Hypothalamus (tissue), 51 donors: Measurements from ENCODE around the gene PPP2R5B.

ENCODE experiments used
- DNase-seq, 51 donors: peaks; one replicate each; lab custom pipeline; 2025; lab: John Stamatoyannopoulos, UW

Gene PPP2R5B

DNA sequence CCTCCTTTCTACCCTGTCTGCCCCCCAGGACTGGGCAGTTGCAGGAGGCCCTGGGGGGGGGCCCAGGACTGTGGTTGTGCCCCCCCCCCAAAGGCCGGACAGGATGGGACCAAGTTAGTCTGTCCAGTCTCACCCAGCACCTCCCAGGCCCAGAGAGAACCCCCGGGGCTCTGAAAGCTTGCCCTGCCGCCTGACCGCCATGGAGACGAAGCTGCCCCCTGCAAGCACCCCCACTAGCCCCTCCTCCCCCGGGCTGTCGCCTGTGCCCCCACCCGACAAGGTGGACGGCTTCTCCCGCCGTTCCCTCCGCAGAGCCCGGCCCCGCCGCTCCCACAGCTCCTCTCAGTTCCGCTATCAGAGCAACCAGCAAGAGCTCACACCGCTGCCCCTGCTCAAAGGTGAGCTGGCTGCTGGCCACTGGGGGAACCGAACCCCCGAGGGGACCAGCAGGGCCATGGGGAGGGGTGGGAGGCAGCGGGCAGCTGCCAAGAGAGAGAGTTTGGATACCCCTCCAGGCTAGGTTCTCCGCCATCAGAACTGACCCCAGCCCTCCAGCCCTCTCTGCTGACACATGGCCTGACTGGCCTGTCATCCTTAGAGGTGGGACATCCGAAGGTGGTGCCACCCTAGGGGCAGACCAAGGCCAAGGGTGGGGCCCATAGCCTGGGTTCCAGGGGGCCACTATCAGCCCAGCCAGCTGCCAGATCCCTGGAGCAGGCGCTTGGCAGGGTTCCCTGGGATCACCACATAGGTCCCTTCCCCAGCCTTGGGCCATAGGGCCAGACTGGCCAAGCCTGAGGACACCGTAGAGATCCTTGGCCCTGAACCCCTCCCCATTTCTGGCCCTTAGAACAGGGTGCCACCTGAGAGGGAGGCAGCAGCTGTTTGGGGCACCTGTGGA, 1.3 kb downstream of the PPP2R5B start:
- no peak for DNase-seq

DNA sequence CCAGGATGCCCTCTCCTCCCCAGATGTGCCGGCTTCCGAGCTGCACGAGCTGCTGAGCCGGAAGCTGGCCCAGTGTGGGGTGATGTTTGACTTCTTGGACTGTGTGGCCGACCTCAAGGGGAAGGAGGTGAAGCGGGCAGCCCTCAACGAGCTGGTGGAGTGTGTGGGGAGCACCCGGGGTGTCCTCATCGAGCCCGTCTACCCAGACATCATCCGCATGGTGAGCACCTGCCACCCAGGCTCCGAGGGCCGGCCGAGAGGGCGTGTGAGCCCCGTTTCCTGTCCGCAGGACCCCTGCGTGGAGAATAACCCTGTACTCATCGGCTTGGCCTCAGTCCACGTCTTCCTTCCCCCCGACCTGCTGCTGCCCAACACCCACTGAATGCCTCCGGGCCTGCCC, 2.2 kb downstream of the PPP2R5B start:
- no peak for DNase-seq

DNA sequence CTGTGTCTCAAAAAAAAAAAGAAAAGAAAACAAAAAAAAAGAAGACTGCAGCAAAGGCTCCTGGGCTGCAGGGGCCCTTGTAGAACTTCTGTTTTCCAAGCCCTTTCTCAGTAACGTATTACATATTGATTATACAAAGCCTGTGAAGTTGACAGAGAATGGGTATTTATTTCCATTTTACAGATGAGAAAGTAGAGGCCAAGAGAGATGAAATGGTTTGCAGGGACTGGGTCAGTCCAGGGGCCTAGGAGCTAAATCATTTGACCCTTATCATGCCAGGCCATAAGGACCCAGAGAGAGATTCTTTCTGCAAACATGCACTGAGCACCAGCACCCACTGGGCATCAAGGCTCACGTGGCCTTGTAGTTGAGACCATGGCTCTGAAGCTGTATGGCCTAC, 4.5 kb downstream of the PPP2R5B start:
- no peak for DNase-seq

DNA sequence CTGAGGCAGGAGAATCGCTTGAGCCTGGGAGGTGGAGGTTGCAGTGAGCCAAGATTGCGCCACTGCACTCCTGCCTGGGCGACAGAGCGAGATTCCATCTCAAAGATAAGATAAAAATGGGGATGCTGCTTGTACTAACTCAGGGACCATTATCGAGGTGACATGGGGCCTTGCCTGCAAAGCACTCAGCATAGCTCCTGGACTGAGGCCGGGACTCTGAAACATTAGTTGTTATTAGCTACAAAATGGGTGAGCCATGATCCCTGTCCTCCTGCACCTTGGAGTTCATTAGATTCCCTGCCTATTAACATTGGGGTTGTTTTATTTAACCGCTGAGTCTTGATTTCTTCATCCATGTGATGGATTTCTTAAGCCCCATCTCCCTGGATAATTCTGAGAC, 5.1 kb downstream of the PPP2R5B start:
- DNase-seq = no peak

DNA sequence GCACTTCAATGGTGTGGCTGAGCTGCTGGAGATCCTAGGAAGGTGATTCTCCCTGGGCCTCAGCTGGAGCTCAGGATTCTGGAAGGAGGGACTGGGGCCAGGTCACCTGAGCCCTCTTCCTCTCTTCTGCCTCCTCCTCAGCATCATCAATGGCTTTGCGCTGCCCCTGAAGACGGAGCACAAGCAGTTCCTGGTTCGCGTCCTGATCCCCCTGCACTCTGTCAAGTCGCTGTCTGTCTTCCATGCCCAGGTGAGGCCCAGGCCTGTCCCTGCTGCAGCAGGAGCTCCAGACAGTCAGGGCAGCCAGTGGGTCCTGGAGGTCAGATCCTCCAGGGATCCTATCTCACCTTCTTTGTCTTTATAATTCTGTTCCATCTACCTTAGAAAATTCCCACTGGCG, 5.9 kb downstream of the PPP2R5B start:
- no peak for DNase-seq

DNA sequence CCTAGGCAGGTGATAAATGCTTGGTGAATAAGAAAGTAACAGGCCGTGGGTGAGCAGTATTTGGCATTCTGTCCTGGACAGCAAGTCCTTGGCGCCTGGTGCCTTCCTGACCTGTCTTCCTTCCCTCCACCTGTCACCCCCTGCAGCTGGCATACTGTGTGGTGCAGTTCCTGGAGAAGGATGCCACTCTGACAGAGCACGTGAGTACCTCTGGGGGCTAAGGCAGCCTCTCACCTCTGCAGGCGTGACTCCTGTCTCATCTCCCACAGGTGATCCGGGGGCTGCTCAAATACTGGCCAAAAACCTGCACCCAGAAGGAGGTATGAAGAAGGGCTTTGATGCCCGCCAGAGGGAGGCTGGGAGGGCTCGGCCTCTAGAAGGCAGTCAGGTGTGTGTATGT, 6.8 kb downstream of the PPP2R5B start:
- DNase-seq = no peak

DNA sequence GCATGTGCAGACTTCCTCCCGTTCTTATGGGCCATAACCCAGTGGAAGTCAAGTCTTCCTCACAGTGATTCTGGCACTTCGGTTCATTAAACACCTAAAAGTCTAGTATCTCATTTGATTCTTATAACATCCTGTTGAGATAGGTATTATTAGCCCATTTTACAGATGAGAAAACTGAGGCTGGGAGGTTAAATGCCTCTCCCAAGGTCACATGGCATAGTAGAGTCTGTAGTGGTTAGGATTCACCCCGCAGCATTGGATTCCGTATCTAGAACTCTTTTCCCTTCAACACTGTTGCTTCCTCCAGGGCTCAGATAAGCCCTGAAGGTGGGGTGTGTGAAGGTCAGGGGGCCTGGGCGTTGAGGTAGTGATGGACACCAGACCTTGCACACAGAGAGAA, 7.8 kb downstream of the PPP2R5B start:
- DNase-seq = no peak

DNA sequence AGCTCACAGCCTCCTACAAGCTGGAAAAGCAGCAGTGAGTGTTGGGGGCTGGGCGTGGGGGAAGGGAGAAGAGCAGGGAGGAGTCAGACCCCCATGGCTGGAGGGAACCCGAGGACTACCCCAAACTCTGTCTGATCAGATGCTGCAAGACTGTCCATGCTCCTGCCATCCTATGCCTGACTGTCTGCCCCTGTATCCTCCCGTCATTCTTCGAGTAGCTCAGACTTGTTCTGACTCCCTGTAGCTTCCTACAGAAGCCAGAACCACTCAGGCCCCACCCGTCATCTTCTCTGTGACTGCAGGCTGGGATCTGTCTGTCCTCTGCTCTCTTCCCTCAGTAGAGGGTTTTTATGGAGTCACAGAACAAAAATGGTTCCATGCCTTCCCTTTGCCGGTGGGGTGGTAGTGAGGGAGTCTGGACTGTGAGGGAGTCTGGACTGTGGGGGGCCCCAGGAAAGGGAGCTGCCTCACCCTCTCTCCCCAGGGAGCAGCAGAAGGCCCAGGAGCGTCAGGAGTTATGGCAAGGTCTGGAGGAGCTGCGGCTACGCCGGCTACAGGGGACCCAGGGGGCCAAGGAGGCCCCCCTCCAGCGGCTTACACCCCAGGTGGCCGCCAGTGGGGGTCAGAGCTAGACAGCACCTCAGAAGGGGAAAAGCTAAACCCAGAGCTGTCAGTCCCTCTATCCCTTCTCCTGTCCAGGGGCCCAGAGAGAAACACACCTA, 8.9 kb downstream of the PPP2R5B start:
- DNase-seq = no peak

DNA sequence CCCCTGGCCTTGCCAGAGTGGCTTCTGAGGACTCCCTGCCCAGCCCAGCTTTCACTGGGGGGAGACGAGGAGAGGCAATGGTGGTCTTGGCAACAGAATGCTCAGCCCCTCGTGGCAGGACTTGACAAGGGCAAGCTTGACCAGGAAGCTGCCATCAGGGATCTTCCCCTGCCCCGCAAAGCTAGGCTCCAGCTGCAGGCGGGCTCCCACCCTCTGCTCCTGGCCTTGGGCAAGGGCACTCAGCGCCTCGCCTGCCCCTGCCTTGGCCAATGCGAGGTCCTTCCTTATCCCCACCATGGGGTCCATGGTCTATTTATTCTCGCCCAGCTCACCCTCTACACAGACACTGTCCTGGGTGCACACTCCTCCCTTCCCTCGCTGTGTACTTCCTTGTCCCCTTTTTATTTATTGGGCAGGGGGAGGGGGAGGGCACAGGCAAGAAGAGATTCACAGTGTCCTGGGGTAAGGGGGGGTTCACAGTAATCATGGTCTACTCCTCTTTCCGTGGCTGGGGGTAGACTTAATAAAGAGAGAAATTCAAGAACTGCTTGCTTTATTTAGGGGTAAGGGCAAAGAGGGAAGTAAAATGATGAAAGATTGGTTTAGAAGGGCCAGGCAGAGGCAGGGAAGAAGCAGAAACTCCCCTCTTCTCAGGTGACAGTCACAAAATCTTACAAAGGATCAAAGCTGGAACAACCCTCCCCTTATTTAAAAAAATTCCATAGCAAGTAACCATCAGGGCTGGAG, 9.6 kb downstream of the PPP2R5B start:
- DNase-seq = no peak

DNA sequence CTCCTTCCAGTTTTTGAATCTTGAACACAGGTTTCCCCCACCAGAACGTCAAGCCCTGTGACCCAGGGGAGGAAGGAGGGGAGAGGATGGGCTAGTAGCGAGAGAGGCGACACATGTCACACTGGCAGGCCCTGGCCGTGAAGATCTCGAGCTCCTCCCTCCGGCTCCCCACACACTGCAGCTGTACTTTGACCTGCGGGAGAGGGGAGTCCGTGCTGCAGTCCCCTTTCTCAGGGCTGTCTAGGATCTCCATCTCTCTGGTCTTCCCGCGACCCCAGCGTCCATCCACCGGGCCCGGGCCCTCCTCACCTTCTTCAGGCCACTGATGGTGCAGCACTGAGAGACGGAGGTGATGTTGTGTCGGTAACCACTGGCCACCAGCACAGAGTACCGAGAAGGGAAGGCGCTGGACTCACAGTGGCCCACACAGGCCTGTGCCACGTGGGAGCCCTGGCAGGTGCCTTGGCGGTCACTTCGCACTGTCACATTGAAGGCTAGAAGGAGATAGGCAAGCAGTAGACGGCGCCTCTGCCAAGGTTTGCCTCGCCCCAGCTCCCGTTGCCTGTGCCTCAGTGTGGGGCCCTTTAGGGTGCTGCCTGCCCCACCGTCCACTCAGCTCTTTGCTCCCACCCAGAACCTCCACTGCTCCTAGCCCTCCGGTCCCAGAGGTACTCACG, 10.3 kb downstream of the PPP2R5B start:
- DNase-seq = no peak

DNA sequence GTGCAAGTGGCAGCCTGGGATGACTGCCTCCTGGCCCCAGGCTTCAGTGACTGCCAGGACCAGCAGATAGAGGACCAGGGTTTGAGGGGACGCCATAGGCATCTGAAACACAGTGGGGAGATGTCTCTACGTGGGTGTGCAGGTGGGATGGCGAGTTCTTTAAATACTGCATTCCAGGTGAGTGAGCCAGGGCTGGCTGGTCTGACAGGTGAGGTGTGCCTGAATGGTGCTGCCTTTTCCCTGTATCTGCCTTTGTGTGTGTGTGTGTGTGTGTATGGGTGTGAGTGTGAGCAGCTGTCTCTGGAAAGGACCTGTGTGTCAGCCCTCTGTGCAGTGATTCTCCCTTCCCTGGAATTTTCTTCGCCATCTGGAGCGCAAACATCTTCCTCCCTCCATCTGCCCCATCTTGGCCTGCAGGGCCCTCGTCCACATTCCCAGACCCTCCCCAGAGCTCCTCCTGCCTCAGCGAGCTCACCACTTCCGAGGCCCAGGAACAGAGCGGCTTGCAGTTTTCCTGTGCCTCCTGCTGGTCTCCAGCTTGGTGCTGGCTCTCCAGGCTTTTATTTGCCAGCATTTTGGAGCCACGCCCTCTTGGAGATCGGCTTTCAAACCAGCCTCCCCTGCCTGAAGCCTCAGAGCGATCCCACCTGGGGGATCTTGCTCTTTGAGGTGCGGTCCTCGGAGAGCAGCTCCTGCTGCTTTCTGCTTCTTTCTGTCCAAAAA, 11.0 kb downstream of the PPP2R5B start, which contains the start of gene GPHA2:
GPHA2 (minus strand) TSS at position 535 of the 723 bp plus-strand sequence; CDS start at position 102, 433 bp downstream.
- DNase-seq = no peak

DNA sequence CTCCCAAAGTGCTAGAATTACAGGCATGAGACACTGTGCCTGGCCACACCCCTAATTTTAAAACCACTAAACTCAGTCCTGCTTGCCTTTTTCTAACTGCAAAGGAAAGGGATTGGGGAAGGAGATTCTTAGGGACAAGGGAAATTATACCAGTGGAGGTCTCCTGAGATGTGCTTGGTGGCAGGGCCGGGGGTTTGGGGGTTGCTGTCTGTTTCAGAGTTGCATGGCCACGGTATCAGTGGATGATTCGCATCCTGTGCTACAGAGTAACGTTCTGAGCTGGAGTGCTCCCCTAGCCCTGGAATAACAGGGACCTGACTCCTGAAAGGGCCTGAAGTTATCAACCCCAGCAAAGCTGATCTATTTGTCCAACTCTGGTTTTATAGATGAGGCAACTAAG, 12.1 kb downstream of the PPP2R5B start:
- DNase-seq = no peak

DNA sequence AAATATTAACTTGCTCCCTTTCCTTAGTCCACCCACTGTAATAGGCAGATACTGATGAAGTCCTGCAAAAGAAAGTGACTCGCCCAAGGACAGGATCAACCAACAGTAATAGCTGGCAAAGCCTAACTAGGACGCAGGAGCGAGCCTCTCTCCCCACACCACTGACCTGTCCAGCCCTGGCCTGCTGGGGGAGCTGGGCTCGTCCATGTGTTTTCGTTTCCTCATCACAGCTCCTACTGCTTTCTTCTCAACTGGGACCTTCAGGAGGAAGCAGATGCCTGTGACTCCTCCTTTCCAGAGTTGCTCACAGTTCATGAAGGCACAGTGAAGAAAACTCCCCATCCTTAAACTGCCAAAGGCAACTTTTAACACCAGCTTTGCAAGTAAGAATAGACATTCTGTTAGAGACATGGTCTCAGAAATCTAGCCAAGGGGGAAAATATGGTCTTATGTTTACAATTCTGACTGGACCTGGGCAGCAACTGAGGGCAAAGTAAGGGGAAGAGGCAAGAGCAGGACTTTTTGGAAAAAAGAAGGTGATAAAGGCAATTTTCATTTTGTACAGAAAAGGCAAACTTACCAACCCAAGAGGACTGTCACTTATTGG, 22.8 kb downstream of the PPP2R5B start:
- DNase-seq = peak in 1 of 51 donors; percentile 5

DNA sequence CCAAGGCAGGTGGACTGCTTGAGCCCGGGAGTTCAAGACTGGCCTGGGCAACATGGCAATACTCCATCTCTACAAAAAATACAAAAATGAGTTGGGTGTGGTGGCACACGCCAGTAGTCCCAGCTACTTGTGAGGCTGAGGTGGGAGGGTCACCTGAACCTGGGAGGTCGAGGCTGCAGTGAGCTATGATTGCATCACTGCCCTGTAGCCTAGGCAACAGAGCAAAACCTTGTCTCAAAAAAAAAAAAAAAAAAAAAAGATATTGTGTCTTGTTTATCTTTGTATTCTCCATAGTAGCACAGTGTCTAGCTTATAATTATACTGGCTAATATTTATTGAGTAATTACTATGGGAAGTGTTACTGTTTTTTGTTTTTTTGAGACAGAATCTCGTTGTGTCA, 27.0 kb downstream of the PPP2R5B start:
- no peak for DNase-seq

DNA sequence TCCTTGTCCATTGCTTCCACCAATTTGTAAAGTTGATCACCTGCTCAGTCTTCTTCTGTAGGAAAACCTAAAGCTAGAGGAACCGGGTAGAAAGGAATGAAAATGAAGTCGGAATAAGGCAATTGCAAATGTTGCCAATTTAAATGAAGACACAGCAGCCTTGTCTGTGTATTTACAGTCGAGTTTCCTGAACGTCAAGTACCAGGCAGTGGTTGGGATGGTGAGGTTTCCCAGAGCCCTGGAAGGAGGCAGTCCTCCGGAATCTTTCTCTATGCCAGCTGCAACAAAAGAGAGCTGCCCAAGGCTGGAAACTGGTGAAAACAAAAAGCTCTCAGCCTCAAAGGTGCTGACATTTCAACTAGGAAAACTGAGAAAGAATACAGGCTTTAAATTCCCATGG, 29.7 kb downstream of the PPP2R5B start:
- no peak for DNase-seq

DNA sequence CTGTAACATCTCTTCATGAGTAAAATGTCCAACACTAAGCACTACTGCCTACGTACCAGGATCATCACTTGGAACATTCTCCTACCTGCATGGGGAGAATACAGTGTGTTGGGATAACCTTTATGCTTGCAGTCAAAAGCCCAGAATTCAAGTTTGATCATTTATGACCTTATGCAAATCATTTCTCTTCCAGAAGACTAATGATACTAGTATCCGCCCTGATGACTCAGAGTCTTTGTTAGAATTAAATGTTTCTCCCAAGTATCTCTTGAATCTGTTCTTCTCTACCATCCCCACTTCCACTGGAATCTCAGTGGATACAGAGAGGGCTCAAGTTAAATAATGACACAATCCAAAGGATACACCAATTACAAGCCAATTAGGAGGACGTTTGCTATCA, 35.0 kb downstream of the PPP2R5B start:
- DNase-seq = no peak

DNA sequence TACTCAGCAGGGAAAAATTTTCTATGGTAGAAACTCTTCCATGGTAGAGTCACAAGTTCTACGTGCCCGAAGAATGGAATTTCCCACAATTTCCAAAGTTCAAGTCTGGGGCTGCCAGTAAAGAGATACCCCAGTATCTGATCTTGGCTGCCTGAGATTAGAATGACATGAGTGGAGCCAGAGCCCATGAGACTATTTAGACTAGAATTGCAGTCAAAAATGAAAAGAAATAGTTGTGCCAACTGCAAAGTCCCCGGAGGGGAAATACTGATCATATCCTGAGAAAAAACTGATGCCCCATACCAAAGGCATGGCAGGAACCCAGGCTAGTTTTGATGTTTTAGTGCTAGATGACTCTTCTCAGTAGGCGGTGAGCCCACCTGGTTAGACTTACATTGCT, 36.2 kb downstream of the PPP2R5B start:
- DNase-seq = no peak

DNA sequence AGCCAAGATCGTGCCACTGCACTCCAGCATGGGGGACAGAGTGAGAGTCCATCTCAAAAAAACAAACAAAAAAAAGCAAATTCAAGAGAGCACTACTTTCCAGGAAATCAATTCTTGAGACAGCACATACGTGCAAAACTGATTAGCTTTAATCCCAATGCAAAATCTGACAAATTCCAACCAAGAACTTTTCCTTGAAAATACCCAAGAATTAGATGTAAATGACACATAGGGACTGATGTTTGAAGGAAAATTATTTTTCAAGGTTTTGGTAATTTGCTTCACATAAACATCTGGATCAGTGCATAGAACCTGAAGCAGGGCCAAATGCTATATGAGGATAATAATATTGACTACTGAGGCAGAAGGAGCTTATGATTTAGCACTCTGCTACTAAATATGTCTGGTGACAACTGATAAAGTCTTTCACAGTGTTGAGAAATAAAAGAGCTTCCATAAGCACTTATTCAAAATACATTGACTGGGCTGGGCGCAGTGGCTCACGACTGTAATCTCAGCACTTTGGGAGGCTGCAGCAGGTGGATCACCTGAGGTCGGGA, 38.7 kb downstream of the PPP2R5B start:
- DNase-seq = no peak

DNA sequence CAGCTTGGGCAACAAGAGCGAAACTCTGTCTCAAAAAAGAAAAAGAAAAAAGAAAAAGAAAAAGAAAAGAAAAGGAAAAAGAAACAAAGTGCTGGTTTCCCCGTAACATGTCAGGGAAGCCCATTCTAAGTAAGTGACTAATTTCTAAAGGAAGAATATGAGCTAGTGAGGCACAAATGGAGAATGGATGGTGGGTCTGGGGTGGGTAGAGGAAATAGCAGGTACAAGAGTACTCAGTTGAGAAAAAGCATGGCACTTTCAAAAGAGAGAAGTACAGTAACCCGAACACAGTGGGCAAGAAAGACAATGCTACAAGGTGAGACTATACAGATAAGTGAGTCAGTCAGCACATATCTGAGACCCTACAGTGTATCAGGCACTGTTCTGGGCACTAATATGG, 42.9 kb downstream of the PPP2R5B start:
- DNase-seq = no peak
